Measurements from ENCODE around the gene APH1A. TPM values are rescaled to one million over a fixed set of nuclear protein-coding genes. Genes with fewer than 3 reads are reported as not detected.

APH1A gene
- total RNA-seq, 1 donor from 2014 or later, result 148 TPM

- H3K36me3 Mint-ChIP-seq, result no peaks in the 10 kb centered on the region
- H3K4me3 Mint-ChIP-seq, result no peak overlapping the region
- DNase-seq (ENCODE audit: extremely low spot score, unreplicated experiment), result no peak
- no peak overlapping the region for H3K27ac Mint-ChIP-seq
- H3K27me3 Mint-ChIP-seq, result no peaks in the 10 kb centered on the region
- no peaks in the 10 kb centered on the region for H3K9me3 Mint-ChIP-seq
- peaks cover 6% of the 10 kb centered on the region for H3K4me1 Mint-ChIP-seq (ENCODE audit: unreplicated experiment)
- no peak for TF ChIP-seq CTCF (conservative IDR thresholded peaks at IDR 0.05)
These were observed 19.6 kb upstream of the APH1A start for GRCh38 chr1:150288382-150288781.

DNA sequence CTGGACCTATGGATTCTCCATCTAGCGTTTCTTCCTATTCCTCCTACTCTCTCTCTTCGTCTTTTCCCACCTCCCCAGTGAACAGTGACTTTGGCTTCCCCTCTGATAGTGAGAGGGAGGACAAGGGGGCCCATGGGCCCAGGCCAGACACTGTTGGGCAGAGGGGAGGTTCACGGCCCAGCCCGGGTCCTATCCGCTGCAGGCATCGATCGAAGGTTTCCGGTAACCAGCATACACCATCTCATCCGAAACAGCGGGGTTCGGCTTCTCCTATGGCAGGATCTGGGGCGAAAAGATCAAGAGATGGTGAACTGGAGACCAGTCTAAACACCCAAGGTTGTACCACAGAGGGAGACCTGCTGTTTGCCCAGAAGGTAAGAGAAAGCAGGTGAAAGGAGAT lies 14.4 kb upstream of the APH1A start:
- H3K9me3 Mint-ChIP-seq, result no peaks in the 10 kb centered on the region

GRCh38 chr1:150282558-150282958 lies 13.7 kb upstream of the APH1A start:
- Mint-ChIP-seq H3K36me3 (peaks cover 5% of the 10 kb centered on the region), H3K9me3 (no peaks in the 10 kb centered on the region), H3K4me1 (ENCODE audit: unreplicated experiment) (peaks cover 22% of the 10 kb centered on the region), H3K27me3 (peaks cover 16% of the 10 kb centered on the region), H3K4me3 (peak overlapping the region; percentile 92), H3K27ac (peak overlapping the region; percentile 85)
- no peak for TF ChIP-seq CTCF (conservative IDR thresholded peaks at IDR 0.05)
- DNase-seq (ENCODE audit: extremely low spot score, unreplicated experiment), result no peak

More for the DNA sequence above, 14.4 kb upstream of the APH1A start:
- peak overlapping the region; percentile 92 for H3K4me3 Mint-ChIP-seq
- H3K4me1 Mint-ChIP-seq (ENCODE audit: unreplicated experiment), result peaks cover 22% of the 10 kb centered on the region
- TF ChIP-seq CTCF (conservative IDR thresholded peaks at IDR 0.05), result no peak
- no peak for DNase-seq (ENCODE audit: extremely low spot score, unreplicated experiment)
- H3K27me3 Mint-ChIP-seq, result peaks cover 15% of the 10 kb centered on the region
- H3K36me3 Mint-ChIP-seq, result peaks cover 3% of the 10 kb centered on the region
- H3K27ac Mint-ChIP-seq, result no peak overlapping the region

DNA sequence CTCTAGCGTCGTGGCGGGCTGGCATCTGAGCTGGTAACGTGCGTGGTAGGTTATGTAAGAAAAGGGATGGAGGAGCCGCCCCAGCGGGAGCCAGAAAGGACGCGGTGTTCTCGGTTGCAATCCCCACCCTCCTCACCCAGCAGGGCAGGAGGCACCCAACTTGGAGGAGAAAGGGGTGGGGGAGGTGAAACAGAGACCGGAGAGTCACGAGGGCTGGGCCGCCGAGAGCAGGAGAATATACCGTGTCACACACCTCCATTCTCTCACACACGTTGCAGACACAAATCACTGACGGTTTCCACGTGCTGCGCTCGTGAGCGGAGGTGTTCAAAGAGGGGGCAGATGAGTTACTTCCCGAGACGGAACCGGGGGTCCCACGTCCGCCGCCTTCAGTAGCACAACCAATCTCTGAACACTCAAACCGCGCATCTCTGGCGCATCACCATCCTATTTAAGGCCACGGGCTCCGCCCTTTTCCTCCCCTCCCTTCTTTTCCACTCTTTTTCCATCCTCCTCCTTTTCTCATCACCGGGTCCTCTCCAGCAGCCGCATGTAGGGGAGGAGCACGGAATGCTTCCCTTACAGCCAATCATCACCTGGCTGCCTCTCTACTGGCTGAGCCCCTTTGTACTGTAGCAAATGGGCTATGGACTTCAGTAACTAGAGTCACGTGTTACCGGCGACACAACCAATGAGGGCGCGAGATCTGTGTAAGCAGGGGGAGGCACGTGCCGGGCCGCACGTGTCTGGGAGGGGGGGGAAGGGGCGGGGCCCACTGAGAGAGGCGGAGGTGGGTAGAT lies 13.1 kb upstream of the APH1A start, which contains the start of gene CIART:
Gene CIART, plus strand, starts transcription at position 797 of the 800 bp plus-strand sequence. CDS start 714 bp downstream, outside the sequence.
- H3K9me3 Mint-ChIP-seq, result no peaks in the 10 kb centered on the region
- peaks cover 22% of the 10 kb centered on the region for H3K4me1 Mint-ChIP-seq (ENCODE audit: unreplicated experiment)
- peaks cover 5% of the 10 kb centered on the region for H3K36me3 Mint-ChIP-seq
- peaks cover 16% of the 10 kb centered on the region for H3K27me3 Mint-ChIP-seq
- H3K4me3 Mint-ChIP-seq, result peak within 1 kb of the TSS; percentile 92
- H3K27ac Mint-ChIP-seq, result peak within 1 kb of the TSS; percentile 85
- DNase-seq (ENCODE audit: extremely low spot score, unreplicated experiment), result peak; percentile 84
- no peak for TF ChIP-seq CTCF (conservative IDR thresholded peaks at IDR 0.05)

DNA sequence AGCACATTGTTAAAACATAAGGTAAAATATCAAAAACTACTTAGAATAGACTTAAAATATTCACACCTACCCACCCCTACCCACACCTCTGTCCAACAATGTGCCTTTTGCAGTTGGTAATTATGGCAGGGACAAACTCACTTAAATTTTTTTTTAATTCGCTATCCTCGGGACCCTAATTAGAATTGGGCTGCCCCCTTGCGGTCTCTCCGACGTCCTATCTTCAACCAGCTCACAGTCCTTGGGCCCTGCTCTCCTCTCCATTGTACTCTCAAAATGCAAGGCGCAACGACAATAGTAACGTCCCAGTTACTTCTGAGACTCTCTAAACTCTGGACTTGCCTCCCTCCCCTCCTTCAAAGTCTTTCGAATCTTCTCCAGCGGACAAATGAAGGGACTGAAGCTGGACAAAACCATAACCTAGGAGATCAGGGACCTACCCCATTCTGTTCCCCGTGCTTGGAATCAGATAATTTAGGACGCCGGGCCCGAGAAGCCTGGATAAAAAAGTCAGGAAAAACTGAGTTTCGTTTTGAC lies 12.5 kb upstream of the APH1A start:
- peaks cover 16% of the 10 kb centered on the region for H3K27me3 Mint-ChIP-seq
- peak overlapping the region; percentile 92 for H3K4me3 Mint-ChIP-seq
- H3K4me1 Mint-ChIP-seq (ENCODE audit: unreplicated experiment), result peaks cover 22% of the 10 kb centered on the region
- H3K36me3 Mint-ChIP-seq, result peaks cover 5% of the 10 kb centered on the region
- no peaks in the 10 kb centered on the region for H3K9me3 Mint-ChIP-seq
- no peak for DNase-seq (ENCODE audit: extremely low spot score, unreplicated experiment)
- H3K27ac Mint-ChIP-seq, result peak overlapping the region; percentile 85
- peak; percentile 83 for TF ChIP-seq CTCF (conservative IDR thresholded peaks at IDR 0.05)
